H9 (cell line): ENCODE data around the gene HECW1. TPM values are rescaled to one million over a fixed set of nuclear protein-coding genes. Genes with fewer than 3 reads are reported as not detected.

Experiments
- DNase-seq: peaks from one replicate; pipeline ENCODE4 v3.0.0-alpha.2; 2017
- H2AFZ ChIP-seq: one replicate; pipeline ENCODE4 v1.6.1; 2013; ENCODE audit warnings: mild to moderate bottlenecking, low read length, control low read depth, moderate library complexity
- H2AK5ac ChIP-seq: 2 replicates; pipeline ENCODE4 v1.6.1; 2013; ENCODE audit warnings: low read length, control low read depth, mixed read lengths; ENCODE audit not compliant: insufficient read length
- H2BK120ac ChIP-seq: one replicate; pipeline ENCODE4 v1.6.1; 2013; ENCODE audit warnings: low read depth, mild to moderate bottlenecking, low read length, control low read depth, inconsistent platforms; ENCODE audit not compliant: poor library complexity, severe bottlenecking
- H2BK12ac ChIP-seq: 2 replicates; pipeline ENCODE4 v1.6.1; 2013; ENCODE audit warnings: low read length, control low read depth, mixed read lengths, low read depth; ENCODE audit not compliant: insufficient read length
- H2BK15ac ChIP-seq: 2 replicates; pipeline ENCODE4 v1.6.1; 2013; ENCODE audit warnings: low read depth, low read length, control low read depth
- H2BK20ac ChIP-seq: one replicate; pipeline ENCODE4 v1.6.1; 2013; ENCODE audit warnings: low read depth, mild to moderate bottlenecking, low read length, control low read depth, inconsistent platforms; ENCODE audit not compliant: poor library complexity, severe bottlenecking
- H2BK5ac ChIP-seq: 2 replicates; pipeline ENCODE4 v1.6.1; 2013; ENCODE audit warnings: low read length, control low read depth, mixed read lengths; ENCODE audit not compliant: insufficient read length
- H3K14ac ChIP-seq: 2 replicates; pipeline ENCODE4 v1.6.1; 2013; ENCODE audit warnings: low read length, control low read depth; ENCODE audit not compliant: insufficient read depth
- H3K18ac ChIP-seq: 2 replicates; pipeline ENCODE4 v1.6.1; 2013; ENCODE audit warnings: low read depth, mild to moderate bottlenecking, mixed read lengths, low read length, control low read depth; ENCODE audit not compliant: insufficient read length
- H3K23ac ChIP-seq: 2 replicates; pipeline ENCODE4 v1.6.1; 2013; ENCODE audit warnings: low read length, control low read depth, mixed read lengths, low read depth; ENCODE audit not compliant: insufficient read length
- H3K23me2 ChIP-seq: 2 replicates; pipeline ENCODE4 v1.6.1; 2013; ENCODE audit warnings: low read depth, mild to moderate bottlenecking, mixed read lengths, low read length, control low read depth; ENCODE audit not compliant: insufficient read length, poor library complexity, severe bottlenecking
- H3K27ac ChIP-seq: 2 replicates; pipeline ENCODE4 v1.5.1; 2013; ENCODE audit warnings: low read length, control low read depth, mixed read lengths, low read depth; ENCODE audit not compliant: insufficient read length
- H3K27me3 ChIP-seq: 2 replicates; pipeline ENCODE4 v1.6.1; 2013; ENCODE audit warnings: low read length, control low read depth, inconsistent platforms; ENCODE audit not compliant: insufficient read depth
- H3K4ac ChIP-seq: 2 replicates; pipeline ENCODE4 v1.6.1; 2013; ENCODE audit warnings: low read depth, mild to moderate bottlenecking, control low read depth, inconsistent platforms, low read length, moderate library complexity
- H3K4me1 ChIP-seq: 2 replicates; pipeline ENCODE4 v1.6.1; 2013; ENCODE audit warnings: low read length, control low read depth, inconsistent platforms; ENCODE audit not compliant: insufficient read depth
- H3K4me2 ChIP-seq: 2 replicates; pipeline ENCODE4 v1.6.1; 2013; ENCODE audit warnings: low read length, control low read depth, mixed read lengths; ENCODE audit not compliant: insufficient read length, insufficient read depth
- H3K56ac ChIP-seq: 2 replicates; pipeline ENCODE4 v1.6.1; 2013; ENCODE audit warnings: low read depth, mild to moderate bottlenecking, mixed read lengths, low read length, control low read depth; ENCODE audit not compliant: insufficient read length
- H3K79me1 ChIP-seq: 2 replicates; pipeline ENCODE4 v1.6.1; 2013; ENCODE audit warnings: low read depth, mild to moderate bottlenecking, moderate library complexity, low read length, control low read depth, inconsistent platforms; ENCODE audit not compliant: insufficient read depth, poor library complexity, severe bottlenecking
- H3K79me2 ChIP-seq: 2 replicates; pipeline ENCODE4 v1.6.1; 2013; ENCODE audit warnings: low read length, control low read depth, inconsistent platforms; ENCODE audit not compliant: insufficient read depth
- H3K9ac ChIP-seq: 2 replicates; pipeline ENCODE4 v1.6.1; 2013; ENCODE audit warnings: low read length, control low read depth, mixed read lengths; ENCODE audit not compliant: insufficient read length; ENCODE audit errors: extremely low read depth
- H3K9me3 ChIP-seq: one replicate; pipeline ENCODE4 v1.6.1; 2013; ENCODE audit warnings: low read depth, low read length, inconsistent platforms; ENCODE audit not compliant: control insufficient read depth
- H3T11ph ChIP-seq: one replicate; pipeline ENCODE4 v1.6.1; 2013; ENCODE audit warnings: mild to moderate bottlenecking, low read length, control low read depth, inconsistent platforms
- H4K20me1 ChIP-seq: one replicate; pipeline ENCODE4 v1.6.1; 2013; ENCODE audit not compliant: control insufficient read depth, insufficient read length, insufficient read depth
- H4K5ac ChIP-seq: 2 replicates; pipeline ENCODE4 v1.6.1; 2013; ENCODE audit warnings: low read depth, mild to moderate bottlenecking, mixed read lengths, low read length, control low read depth; ENCODE audit not compliant: insufficient read length
- H4K8ac ChIP-seq: replicated peaks from 2 replicates; pipeline ENCODE4 v1.6.1; 2013; ENCODE audit warnings: low read length, control low read depth, mixed read lengths, low read depth; ENCODE audit not compliant: insufficient read length
- H4K91ac ChIP-seq: 2 replicates; pipeline ENCODE4 v1.6.1; 2013; ENCODE audit warnings: low read depth, mild to moderate bottlenecking, moderate library complexity, mixed read lengths, low read length, control low read depth; ENCODE audit not compliant: insufficient read length
- H3K27ac Mint-ChIP-seq, 3 experiments: 2 replicates in 2 of 3; 3 replicates in 1 of 3; pipeline ENCODE4 v1.8.0; 2020 to 2021; ENCODE audit warnings: mixed read lengths in 3 of 3, mild to moderate bottlenecking in 1 of 3, moderate library complexity in 1 of 3
- H3K27me3 Mint-ChIP-seq: 2 replicates; pipeline ENCODE4 v1.8.0; 2021; ENCODE audit warnings: low read depth, mild to moderate bottlenecking, moderate library complexity, mixed read lengths
- H3K36me3 Mint-ChIP-seq, 3 experiments: 2 replicates in 2 of 3; 3 replicates in 1 of 3; pipeline ENCODE4 v1.8.0; 2020 to 2021; ENCODE audit warnings: low read depth in 3 of 3, mixed read lengths in 3 of 3; ENCODE audit not compliant: insufficient read depth in 1 of 3
- H3K4me1 Mint-ChIP-seq, 2 experiments: 2 replicates each; pipeline ENCODE4 v1.8.0; 2020; ENCODE audit warnings: mixed read lengths in 2 of 2
- H3K4me3 Mint-ChIP-seq, 2 experiments: 2 replicates in 1 of 2; 3 replicates in 1 of 2; pipeline ENCODE4 v1.8.0; 2020 to 2021; ENCODE audit warnings: mild to moderate bottlenecking in 2 of 2, mixed read lengths in 2 of 2, moderate library complexity in 1 of 2
- H3K9me3 Mint-ChIP-seq, 2 experiments: 2 replicates in 1 of 2; 3 replicates in 1 of 2; pipeline ENCODE4 v1.8.0; 2020; ENCODE audit warnings: mild to moderate bottlenecking in 2 of 2, mixed read lengths in 2 of 2, moderate library complexity in 1 of 2
- CTCF ChIP-seq: fragments of 200-600 bp; sonication (generic); conservative IDR thresholded peaks from 3 replicates; pipeline ENCODE4 v1.8.0; 2021; ENCODE audit warnings: antibody characterized with exemption, mild to moderate bottlenecking
- WGBS: extraction: QIAGEN DNeasy Blood & Tissue Kit; methylation state at CpG from one replicate; pipeline ENCODE4 v1.1.7; 2013; ENCODE audit warnings: missing lambda C conversion rate, low lambda C conversion rate, mixed read lengths; ENCODE audit not compliant: insufficient read length; ENCODE audit errors: extremely low coverage; 5-methylcytosine and 5-hydroxymethylcytosine counted together
- total RNA-seq: library from RNA; stranded (reverse); gene quantifications from 2 replicates; pipeline ENCODE4 v1.2.1, GENCODE V29; 2021

HECW1 gene
- total RNA-seq, 1 experiment from 2014 or later: 5.0 TPM

GRCh38 chr7:43114458-43114780 is 2.0 kb downstream of the HECW1 start:
- H3K27me3 ChIP-seq: no peaks in the 10 kb centered on the region
- H3K9me3 Mint-ChIP-seq: no peaks in the 10 kb centered on the region

More at GRCh38 chr7:43114458-43114780, 2.0 kb downstream of the HECW1 start:
- no peak overlapping the region for H3K56ac ChIP-seq
- H3K36me3 Mint-ChIP-seq: no peaks in the 10 kb centered on the region
- H3K79me2 ChIP-seq: peaks cover 7% of the 10 kb centered on the region; the same call in 1 of the 2 replicates
- H4K5ac ChIP-seq: no peak overlapping the region
- H4K8ac ChIP-seq: no peak overlapping the region
- H2BK120ac ChIP-seq: no peak overlapping the region
- H2AFZ ChIP-seq: no peak overlapping the region
- peak overlapping the region; percentile 77 to 84 for H3K4me3 Mint-ChIP-seq
- no peak for TF ChIP-seq CTCF
- H3K9me3 ChIP-seq: no peaks in the 10 kb centered on the region
- H2BK5ac ChIP-seq: no peak overlapping the region
- peak overlapping the region; percentile 0 for H3K9ac ChIP-seq
- peaks cover 24% of the 10 kb centered on the region for H3K27me3 Mint-ChIP-seq
- DNase-seq: no peak
- peak overlapping the region; percentile 54 for H3K4me2 ChIP-seq
- H4K91ac ChIP-seq: no peak overlapping the region
- H3K27ac ChIP-seq: no peak overlapping the region
- H3K4me1 ChIP-seq: peaks cover 16% of the 10 kb centered on the region; the same call in 1 of the 2 replicates
- H3K18ac ChIP-seq: no peak overlapping the region
- H3K14ac ChIP-seq: no peak overlapping the region
- no peak overlapping the region for H3T11ph ChIP-seq
- no peaks in the 10 kb centered on the region for H3K79me1 ChIP-seq
- no peak overlapping the region for H3K23ac ChIP-seq
- no peak overlapping the region for H2BK20ac ChIP-seq
- H2BK12ac ChIP-seq: no peak overlapping the region
- no peak overlapping the region; a peak in 1 of 7 replicates for H3K27ac Mint-ChIP-seq
- no CpG with 5 or more reads among the region's 3 CpGs for WGBS
- peaks cover 15% of the 10 kb centered on the region for H3K23me2 ChIP-seq
- no peaks in the 10 kb centered on the region for H4K20me1 ChIP-seq
- H3K4ac ChIP-seq: no peak overlapping the region
- no peak overlapping the region for H2AK5ac ChIP-seq
- H3K4me1 Mint-ChIP-seq: peaks cover 47 to 57% of the 10 kb centered on the region in 2 experiments
- H2BK15ac ChIP-seq: no peak overlapping the region
